ENCODE data around the gene PEX10.
A peak's percentile ranks its signal among the peaks of the same experiment; 100 is the strongest.

Gene PEX10

GRCh38 chr1:2404890-2405511 is 7.4 kb downstream of the PEX10 start:
- no peak for DNase-seq (ENCODE audit: low read depth in 3 of 3)

DNA sequence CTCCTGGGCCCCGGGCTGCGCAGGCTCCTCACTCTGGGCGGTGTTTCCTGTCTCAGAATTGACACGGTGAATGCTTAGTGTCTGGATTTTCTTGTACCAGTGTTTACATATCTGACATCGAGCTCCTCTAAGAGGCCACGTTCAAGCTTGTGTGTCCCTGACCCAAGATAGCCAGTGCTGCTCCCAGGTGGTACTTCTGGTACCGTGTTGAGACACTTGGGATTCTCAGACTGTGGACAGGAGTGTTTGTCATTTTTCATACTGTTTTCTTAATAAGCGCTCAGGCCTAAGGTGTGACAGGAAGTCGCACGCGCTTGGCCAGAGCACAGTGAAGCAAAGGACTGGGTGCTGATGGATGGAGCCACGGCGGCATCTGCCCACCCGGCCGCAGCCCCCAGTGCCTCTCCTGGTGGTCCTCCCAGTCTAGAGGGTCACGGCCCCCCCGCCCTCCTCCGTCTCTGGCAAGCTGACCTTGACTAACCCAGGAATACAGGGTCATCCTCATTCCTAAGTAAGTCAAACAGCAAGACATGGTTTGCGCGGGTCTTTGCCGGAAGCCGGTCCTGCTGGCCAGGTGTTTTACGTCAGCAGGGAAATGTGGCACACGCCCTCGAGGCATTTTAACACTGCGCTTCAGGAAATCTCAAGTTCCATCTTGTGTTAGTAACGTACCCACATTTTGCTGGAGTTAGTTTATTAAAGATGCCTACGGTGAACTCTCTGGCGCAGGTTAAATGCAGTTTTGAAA is 8.0 kb downstream of the PEX10 start:
- DNase-seq (ENCODE audit: low read depth in 3 of 3) = no peak

DNA sequence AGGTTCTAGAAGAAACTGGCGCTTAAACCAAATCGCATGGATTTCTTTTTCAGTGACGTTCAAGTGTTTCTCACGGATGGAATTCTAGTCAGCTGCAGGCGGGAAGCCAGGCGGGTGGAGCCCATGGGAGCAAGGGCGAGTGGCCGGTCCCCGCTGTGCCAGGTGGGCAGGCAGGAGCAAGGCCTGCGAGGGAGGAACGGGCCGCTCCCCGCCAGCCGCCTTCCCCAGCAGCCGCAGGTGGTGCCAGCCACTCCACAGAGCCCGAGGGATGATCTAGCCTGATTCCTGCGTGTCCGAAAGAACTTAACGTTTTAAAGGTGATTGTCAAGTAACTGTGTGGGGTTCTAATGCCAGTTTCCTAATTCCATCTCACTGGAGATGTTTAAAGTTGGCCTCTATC is 9.1 kb downstream of the PEX10 start:
- DNase-seq (ENCODE audit: low read depth in 3 of 3) = no peak

DNA sequence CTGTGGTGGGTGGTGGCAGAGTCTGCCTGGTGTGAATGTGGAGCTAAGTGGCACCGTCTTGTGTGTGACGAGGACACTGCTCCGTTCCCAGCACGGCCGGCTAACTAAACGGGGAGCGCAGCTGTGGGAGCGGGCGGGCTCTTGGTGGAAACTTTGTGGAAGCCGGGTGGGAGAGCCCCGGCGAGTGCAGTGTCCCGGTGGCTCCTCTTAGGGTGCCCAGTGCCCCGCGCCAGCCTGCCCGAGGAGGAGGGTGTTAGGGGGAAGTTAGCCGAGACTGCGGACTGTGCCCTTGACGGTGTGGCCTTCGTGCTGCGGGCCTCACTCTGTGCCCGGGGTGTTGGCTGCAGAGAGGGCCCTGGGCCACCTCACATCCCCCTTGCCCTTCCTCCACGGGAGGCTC is 9.9 kb downstream of the PEX10 start:
- no peak for DNase-seq (ENCODE audit: low read depth in 3 of 3)

- DNase-seq (ENCODE audit: low read depth in 3 of 3) = no peak
These were observed 11.3 kb downstream of the PEX10 start for GRCh38 chr1:2400950-2401649.

DNA sequence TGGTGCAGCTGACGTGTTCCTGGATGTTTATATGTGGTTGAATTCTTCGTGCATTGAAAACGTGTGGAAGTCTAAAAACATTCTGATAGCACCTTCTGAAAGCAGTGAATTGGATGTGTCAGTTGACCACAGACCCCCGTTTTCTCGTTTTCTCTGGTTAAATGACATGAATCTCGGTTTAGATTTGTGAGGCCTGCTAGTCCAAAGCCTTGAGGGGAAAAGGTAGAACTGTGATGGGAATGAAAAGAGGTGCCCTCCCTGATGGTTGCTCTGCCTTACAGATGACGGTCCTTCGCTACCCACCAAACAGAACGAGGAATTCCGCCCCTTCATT is 11.8 kb downstream of the PEX10 start:
- no peak for DNase-seq (ENCODE audit: low read depth in 3 of 3)

DNA sequence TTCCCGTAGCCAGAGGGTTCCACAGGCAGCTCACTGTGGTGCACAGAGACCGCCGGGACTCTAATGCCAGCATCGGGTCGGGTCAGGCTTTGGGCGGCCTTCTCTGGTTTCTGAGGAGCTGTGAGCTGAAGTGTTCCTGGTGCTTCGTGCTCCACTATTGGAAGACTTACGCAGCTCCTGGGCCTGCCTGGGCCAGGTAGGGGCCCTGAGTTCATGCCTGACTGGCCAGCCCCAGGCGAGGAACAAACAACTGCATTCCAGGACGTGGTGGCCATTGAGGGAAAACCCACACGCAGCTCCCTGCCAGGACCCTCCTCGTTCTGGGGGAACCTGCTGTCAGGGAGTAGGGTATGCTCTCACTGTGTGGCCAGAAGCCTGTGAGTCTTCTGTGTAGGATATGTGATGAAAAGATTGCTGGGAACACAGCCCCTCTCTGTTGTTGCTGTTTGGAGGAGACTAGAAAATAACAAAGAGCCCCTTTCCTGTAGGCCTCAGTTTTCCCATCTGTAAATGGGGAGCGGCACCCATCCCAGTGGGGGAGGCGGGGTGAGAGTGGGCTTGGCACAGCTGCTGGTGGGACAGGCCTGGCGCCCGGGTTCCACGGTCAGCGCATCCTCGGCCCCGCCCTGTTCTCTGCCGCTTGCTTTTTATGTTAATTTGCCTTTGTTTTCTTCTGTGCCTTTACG is 12.3 kb downstream of the PEX10 start:
- no peak for DNase-seq (ENCODE audit: low read depth in 3 of 3)

GRCh38 chr1:2398871-2399270 is 13.5 kb downstream of the PEX10 start:
- DNase-seq (ENCODE audit: low read depth in 3 of 3) = no peak

DNA sequence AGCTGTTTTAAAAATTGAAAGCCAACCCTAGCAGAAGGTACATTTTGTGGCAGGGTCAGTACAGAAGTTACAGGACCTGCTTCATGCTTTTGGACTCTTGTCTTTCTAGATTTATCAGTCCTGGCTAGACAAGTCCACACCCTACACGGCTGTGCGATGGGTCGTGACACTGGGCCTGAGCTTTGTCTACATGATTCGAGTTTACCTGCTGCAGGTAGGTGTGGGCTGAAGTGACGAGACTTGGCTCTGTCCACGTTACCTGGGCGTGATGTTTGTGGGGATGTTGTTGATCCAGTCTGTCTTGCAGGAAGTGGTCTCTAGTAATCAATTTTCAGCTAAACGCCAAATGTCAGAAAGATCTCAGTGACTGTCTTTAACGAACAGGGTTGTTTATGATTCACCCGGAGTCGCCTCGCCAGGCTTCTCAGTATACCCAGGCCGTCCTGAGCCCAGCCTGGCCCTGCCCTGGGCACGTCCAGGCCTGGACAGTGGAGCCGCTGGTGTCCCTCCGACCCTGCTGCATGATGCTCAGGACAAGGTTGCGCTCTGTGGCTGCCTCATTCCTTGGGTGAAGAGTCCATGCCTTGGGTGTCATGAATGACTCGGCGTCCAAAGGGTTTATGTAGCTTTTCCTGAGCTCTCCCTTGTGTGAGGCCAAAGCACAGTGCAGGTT is 15.2 kb downstream of the PEX10 start:
- no peak for DNase-seq (ENCODE audit: low read depth in 3 of 3)

- DNase-seq (ENCODE audit: low read depth in 3 of 3) = no peak
These were observed 15.9 kb downstream of the PEX10 start for GRCh38 chr1:2396476-2396875.

GRCh38 chr1:2396059-2396458 is 16.3 kb downstream of the PEX10 start:
- DNase-seq (ENCODE audit: low read depth in 3 of 3) = no peak

DNA sequence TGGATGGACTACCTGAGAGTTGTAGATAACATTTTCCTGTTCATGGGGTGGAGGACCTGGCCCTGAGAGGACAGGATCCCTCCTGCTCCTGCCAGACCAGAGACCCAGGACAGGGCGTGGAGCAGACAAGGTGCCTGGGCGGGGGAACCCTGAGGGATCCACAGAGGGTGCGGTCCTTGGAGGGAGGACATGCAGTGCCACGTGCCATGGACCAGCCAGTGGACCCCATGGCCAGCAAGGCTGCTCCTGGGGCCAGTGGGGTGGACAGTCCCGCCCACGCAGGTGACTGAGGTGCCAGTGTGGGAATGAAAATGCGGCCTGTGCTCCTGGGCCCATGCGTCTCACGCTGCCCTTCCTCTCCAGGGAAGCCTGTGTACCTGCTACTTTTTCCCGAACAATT is 17.1 kb downstream of the PEX10 start:
- DNase-seq (ENCODE audit: low read depth in 3 of 3) = no peak

DNA sequence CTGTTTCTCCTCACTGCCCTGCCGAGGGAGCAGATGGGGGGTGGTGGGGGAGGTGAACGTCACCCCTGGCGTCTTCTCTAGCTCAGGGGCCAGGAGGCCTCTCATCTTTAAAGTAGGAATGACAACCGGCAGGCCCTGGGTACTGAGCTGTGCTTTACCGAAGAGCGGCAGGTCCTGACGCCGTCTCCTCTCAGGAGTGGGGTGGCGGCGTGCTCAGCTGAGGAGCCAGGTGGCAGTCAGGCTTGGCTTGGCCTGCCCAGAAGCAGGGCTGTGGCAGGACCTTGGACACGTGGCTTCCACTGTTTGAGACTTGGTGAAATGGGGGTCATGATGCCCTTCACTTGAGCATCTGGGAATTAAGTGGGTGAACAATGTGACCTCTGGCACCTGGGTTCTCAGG is 17.6 kb downstream of the PEX10 start:
- no peak for DNase-seq (ENCODE audit: low read depth in 3 of 3)

- DNase-seq (ENCODE audit: low read depth in 3 of 3) = no peak
These were observed 18.1 kb downstream of the PEX10 start for GRCh38 chr1:2394220-2394619.

GRCh38 chr1:2393471-2393877 is 18.9 kb downstream of the PEX10 start:
- no peak for DNase-seq (ENCODE audit: low read depth in 3 of 3)

- no peak for DNase-seq (ENCODE audit: low read depth in 3 of 3)
These were observed 19.7 kb downstream of the PEX10 start for GRCh38 chr1:2392686-2393085.

DNA sequence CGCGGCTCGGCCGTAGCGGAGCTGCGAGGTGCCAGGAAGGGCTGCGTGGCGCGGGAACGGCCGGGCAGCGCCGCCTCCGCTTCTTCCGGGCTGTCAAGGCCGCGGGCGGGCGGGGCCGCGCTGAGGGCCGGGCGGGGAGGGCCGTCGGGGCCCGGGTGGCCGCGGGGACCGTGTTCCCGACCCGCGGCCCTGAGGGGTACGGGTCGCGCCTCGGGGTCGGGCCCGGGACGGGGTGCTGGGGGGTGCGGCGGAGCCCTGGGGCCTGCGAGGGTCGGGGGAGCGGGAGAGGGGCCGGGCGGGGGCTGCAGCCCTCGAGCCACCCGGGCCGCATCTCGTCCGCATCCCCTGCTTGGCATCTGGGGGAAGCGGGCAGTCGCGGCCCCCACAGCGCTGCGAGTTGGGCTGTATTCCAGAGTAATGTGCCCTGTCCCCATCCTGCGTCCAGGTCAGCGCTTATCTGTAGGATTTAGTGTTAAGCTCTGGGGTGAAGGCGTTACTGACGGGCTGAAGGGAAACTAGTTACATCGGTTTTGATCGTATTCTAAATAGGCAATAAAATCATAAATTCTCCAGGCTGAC is 20.3 kb downstream of the PEX10 start:
- DNase-seq (ENCODE audit: low read depth in 3 of 3) = no peak

DNA sequence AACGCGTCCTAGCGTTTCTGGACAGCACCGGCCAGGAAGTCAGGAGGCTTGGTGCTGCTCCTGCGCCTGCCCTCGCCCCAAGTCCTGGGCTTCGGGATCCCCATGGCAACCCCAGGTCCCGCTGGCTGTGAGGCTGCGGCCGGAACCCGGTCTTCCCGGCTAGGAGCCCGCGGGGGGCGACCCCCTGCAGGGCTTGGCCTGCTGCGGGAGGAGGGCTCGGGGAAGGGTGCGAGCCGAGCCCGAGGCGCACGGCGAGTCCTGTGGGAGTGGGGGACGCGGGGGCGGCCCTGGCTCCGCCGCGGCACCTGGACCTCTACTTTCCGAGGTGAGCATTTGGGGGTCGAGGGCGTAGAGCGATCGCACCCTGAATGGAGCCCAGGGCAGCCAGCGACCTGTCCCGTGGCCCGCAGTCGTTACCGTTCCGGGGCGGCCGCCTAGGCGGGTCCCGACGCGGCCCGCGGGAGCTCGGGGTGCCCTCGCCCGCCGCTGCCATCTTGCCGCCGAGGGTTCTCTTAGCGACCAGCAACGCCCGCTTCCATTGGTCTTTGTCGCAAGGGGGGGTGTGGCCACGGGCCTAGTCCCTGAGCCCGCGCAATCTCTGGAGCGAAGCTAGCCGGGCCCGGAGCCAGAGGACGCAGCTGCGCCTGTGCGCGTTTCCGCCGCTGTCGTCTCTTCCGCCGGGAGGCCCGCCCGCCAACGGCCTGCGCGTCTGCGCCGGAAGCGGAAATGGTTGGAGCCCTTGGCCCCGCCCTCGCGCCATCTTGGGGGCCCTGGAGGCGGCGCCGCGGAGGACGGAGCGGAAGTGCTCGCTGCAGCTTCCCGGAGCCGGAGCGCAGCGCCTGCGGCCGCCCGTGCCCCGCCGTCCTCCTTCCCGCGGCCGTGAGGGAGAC is 21.1 kb downstream of the PEX10 start, which contains the start of the genes MORN1 and RER1:
MORN1 (minus strand) TSS at position 514 of the 890 bp plus-strand sequence; CDS start at position 493, 21 bp downstream.
RER1 (plus strand) TSS at position 801 of the 890 bp plus-strand sequence. CDS start 3,950 bp downstream, outside the sequence.
- peak; percentile 92 to 97 (median 97) for DNase-seq (ENCODE audit: low read depth in 3 of 3)

DNA sequence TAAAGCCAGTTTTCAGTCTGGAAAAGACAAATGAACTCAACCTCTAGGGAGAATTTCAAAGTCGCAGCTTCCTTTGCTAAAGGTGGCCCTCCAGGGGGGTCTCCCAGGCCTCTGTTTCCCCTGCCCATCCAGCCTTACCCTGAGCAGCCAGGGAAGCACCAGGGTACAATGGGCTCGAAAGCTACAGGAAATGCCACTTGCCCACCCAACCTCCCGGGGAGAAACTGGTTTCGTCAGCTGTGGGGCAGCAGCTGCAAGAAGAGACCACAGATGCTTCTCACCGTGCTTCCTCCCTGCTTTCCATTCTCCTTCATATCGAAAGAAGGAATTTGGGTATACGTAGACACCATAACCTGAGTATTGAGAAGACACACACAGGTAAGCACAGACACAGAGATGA is 22.7 kb downstream of the PEX10 start:
- no peak for DNase-seq (ENCODE audit: low read depth in 3 of 3)
